Right ventricle myocardium inferior (tissue), 1 donor: Measurements from ENCODE around the gene TIMP4. TPM values are rescaled to one million over a fixed set of nuclear protein-coding genes. Genes with fewer than 3 reads are reported as not detected.

ENCODE experiments used
- ATAC-seq: fragments of 200-7000 bp; cut with Tn5 transposase; one replicate; pipeline ENCODE4 v1.9.1; 2020; ENCODE audit warnings: mild to moderate bottlenecking, moderate library complexity
- DNase-seq: peaks from one replicate; pipeline ENCODE4 v3.0.0; 2021; ENCODE audit errors: missing footprints
- intact Hi-C: fragments of 100-400 bp; cut with DNase I; formaldehyde crosslinking; loops from one replicate; pipeline ENCODE4 v1.11.0; 2022
- total RNA-seq: library from RNA; stranded (reverse); fragmentation: NEBNext Ultra II Directional; extraction: Animal tissue kit (Norgen Biotek cat#: 25700); gene quantifications from one replicate; pipeline ENCODE4 v1.2.1, GENCODE V29; 2021
- donor health status: DM: no; HTN: yes; CAD: no; lungs with severe emphysema.

The TIMP4 gene
- total RNA-seq, 1 donor from 2014 or later: 23.8 TPM

DNA sequence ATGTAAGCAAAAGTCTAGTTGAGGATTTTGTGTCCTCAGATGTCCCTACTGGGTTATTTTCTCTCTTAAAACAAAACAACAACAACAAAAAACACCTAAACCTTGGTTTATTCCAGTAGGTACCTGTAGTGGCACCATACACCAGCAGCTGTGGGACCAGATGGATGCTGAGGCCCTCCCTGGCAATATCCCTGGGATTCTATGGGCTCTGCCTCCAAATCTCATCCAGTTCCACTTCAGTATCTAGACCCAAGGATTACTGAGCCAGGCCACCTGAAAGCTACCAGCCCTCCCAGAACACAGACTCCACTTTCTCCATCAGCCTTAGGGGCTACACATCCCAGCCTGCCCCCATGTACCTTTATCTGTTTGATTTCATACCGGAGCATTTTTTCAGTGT lies 1.7 kb downstream of the TIMP4 start:
- intact Hi-C loops: loop anchor here (10.0 kb wide), 1 partner anchor 508 kb away; the partner anchor contains the start of gene RAF1
- DNase-seq (no peak), ATAC-seq (no peak)

DNA sequence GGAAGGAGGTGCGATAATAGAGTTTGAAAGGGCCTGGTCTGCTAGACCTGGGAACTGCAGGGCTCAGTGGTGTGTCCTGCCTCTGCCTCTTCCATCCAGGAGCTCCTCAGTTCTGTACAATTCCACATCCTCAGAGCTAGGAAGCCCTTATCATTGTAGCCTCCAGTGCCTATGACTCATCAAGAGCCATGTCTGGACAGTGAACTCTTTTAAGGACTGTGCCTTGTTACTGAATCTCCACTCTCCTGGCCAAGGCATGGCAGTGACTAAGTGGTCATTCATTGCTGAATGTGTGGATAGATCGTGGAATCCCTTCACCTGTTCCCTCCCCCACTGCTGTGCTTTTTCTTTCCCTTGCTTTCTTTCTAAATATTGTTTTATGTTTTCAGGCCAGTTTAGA lies 2.9 kb downstream of the TIMP4 start:
- intact Hi-C loops: loop anchor here (10.0 kb wide), 1 partner anchor 509 kb away; the partner anchor contains the start of gene RAF1
- no peak for DNase-seq
- peak; percentile 65 for ATAC-seq

DNA sequence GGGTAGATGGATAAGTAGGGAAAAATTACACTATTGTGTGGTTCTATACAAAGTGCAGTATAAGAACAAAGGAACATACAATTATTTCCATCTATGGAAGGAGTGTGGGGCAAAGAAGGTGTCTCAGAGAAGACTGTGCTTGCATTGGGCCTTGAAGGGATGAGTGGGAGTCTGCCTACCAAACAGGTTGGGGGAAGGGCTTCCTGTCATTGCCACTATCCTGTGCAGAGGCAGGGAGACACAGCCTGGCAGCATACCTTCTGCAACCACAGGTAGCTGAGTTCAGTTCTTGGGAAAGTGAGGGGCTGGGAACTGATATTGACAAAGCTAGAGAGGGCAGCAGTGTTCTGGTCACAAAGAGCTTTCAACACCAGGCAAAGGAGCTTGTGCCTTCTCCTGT lies 3.4 kb downstream of the TIMP4 start:
- intact Hi-C loops: loop anchor here (10.0 kb wide), 1 partner anchor 510 kb away; the partner anchor contains the start of gene RAF1

DNA sequence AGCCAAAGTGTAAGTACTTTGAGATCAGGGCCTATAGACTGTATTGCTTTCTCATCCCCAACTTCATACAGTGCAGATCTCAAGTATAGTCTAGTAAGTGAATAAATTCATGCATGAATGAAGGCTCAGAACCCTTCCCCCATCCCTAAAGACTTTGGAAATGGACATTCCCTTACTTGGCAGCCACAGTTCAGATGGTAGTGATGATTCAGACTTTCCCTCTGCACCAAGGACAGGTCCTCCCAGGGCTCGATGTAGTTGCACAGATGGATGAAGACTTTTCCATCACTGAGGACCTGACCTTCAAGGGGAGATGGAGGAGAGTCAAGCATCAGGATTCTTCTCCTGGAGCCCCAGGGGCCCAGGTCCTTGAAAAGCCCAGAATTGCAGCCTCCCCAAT lies 4.6 kb downstream of the TIMP4 start:
- intact Hi-C loops: loop anchor here (10.0 kb wide), 1 partner anchor 511 kb away; the partner anchor contains the start of gene RAF1
- DNase-seq (no peak), ATAC-seq (no peak)

More for the DNA sequence above, 3.4 kb downstream of the TIMP4 start:
- no peak for ATAC-seq
- no peak for DNase-seq

DNA sequence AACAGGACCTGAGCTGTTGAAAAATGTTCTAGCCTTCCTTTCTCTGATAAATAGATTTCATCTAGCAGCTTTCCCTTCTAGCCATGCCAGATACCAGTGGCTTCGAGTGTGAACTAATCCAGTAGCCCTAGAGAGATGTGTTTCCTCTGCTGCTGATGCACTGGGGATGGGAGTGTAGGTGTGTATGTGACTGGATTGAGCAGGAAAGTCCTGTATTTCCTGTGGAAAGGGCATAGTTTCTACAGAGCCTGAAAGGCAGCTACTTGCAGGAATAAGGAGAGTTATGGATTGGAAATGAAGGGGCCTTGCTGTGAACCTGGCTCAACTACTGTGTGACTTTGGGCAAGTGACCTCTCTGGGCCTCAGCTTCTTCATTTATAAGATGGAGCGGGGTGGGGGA lies 8.6 kb downstream of the TIMP4 start:
- intact Hi-C loops: loop anchor here (10.0 kb wide), 1 partner anchor 515 kb away; the partner anchor contains the start of gene RAF1

DNA sequence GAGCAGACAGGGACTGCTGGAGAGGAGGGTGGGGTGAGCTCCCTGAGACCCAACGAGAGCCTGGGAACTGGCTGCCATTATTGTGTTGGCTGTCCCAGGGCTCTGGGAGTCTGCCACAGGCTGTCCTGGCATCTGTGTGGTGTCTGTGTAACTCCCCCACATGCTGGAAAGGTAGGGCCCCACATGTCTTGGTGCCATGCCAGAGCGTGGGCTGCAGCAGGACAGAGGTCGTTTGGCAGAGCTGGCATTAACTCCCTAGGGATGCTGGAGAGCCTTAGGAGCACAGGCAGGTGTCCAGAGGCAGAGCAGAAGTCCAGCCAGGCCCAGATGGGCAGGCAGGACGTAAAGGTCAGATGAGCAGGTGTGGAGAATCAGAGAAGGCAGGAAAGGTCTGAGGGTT lies 9.7 kb downstream of the TIMP4 start:
- intact Hi-C loops: no loop called here
- ATAC-seq (no peak), DNase-seq (peak; percentile 67)

More for the DNA sequence above, 8.6 kb downstream of the TIMP4 start:
- DNase-seq (no peak), ATAC-seq (no peak)

DNA sequence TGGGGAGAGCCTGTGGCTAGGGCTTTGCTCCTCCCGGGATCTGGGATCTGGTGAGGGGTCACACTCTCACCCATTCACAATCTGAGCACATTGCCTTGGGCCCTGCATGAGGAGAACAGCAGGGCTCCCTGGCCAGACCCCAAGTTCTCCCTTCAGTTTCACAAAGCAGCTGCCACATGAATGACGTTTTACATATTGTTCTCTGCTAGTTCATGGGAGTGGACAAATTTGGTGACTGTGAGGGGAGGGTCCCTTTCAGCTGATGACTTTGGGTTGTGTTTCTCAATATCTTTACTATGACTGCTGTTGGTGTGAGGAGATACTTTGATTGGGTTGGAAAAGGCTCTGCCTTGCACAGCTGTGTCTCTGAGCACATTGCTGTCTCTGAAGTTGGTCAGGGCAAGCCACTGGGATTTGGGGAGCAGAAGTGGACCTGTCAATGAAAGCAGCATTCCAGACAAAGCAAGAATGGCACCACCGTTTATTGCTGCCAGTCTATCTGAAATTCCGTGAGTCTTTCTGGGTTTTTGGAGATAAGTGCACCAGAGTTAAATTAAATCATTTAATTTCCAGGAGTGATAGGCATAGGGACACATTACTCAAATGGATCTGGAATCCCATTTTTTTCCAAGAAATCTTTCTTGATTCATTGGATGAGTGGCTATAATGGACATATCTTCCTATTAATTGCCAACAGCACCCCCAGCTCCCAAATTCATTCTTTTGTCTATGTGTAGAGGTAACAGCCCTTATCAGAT lies 10.3 kb downstream of the TIMP4 start:
- intact Hi-C loops: no loop called here
- peak; percentile 29 for ATAC-seq
- DNase-seq: peak; percentile 70

DNA sequence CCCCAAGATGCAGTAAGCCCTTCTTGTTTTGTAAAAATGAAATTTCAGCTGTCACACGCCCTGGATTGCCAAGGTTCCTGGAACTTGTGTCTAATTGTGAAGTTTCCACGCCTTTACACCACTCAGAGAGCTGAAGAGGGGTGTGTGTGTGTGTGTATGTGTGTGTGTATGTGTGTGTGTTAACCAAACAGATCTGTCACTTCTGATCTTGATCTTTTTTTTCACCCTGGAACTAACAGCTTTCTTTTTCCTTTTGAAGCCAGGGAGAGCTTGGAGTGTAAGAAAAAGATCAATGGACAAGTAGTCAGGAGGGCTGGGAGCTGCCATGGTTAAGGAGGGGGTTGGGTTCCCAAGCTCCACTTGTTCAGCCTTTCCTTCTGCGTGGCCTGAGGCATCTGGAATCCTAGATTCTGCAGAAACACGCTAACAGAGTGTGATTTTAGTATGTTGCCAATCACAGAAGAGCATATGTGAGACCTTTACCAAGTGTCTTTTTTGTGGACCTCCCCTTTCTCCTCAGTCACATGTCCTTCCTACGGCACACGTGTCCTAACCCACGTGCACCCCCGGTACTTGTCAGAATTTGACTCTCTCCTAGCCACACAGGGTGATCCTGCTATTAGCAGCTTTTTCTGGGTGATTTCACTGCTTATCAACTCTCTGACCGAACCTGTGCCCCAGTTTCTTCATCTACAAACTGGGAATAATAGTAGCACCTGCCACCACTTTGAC lies 11.5 kb downstream of the TIMP4 start:
- intact Hi-C loops: no loop called here
- DNase-seq (no peak), ATAC-seq (no peak)

DNA sequence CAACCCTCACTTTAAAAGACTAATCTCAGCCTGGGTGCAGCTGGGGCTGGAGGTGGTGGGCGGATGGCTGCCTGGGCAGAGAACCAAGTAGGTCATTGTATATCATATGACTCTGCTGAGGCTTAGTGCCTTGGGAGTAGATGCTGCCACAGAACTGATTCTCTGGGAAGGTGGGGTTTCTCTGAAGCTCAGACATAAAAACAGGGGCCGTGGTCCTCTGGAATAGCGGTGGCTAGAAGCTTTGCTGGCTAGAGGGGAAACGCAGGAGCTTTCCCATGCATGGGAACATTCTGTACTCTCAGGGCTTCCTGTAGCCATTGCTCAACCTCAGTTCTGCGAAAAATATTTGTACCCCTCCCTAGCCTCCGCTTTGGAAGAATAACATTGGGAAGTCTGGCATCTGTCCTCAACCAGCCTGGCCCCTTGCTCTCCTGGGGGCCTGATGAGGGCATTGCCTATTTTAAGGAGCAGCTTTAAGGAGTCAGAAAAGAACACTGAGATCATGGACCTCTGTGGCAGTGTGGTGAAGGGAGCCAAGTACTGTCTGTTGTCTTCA lies 14.7 kb downstream of the TIMP4 start:
- peak; percentile 65 for DNase-seq
- peak; percentile 91 for ATAC-seq
- intact Hi-C loops: loop anchor here (2.0 kb wide), 1 partner anchor 15 kb away; the partner anchor contains the start of gene TIMP4

DNA sequence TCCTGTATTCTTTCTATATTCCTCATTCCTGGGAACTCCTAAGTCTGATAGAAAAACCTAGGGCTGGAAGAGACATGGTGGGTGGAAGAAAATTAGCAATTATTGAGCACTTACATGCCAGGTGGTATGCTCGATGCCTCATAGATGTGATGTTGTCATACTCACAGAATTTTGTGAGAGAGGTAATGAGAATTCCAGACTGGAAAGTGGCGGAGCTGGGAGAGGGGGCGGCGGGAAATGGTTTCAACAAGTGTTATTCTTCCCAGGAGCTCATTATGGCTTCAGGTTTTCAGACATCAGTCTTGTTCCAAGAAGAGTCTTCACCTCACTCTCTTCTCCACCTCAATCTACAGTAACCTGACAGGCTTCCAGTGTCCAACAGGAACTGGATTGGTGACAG lies 16.2 kb downstream of the TIMP4 start:
- intact Hi-C loops: no loop called here
- DNase-seq: no peak
- ATAC-seq: no peak

DNA sequence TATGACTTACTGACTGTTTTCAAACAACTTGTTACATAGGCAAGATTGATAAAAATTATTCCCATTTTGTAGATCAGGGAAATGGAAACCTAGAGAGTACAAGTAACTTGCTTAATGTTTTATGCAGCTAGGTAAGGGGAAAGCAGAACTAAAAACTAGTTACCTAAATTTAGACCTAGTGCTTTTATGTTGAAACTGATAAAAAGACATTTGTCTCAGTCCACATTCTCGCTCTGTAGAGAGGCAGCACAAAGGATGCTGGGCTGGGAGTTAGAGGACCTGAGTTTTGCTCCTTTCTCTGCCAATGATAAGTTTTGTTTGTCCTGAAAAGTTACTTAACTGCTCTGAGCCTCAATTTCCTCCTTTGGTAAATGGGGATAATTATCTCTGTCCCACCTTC lies 17.4 kb downstream of the TIMP4 start:
- ATAC-seq (no peak), DNase-seq (no peak)
- intact Hi-C loops: no loop called here

DNA sequence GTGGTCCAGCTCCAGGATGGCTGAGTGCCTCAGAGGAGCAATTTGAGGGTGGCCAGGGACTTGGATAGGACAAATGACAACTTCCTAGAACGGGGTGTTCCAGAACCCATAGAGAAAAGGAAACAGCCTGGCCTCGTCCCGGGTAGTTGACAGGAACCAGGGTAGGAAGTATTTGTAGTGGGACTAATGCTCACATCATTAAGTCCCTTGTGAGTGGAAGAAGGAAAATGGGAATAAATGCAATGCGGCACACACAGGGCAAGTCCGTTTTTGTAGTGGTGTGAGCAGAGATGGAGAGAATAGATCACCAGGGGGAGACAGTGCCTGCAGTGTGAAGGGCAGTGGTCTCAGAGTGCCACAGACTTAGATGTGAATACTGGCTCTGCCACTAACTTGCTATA lies 19.6 kb downstream of the TIMP4 start:
- intact Hi-C loops: loop anchor here (1.0 to 5.0 kb wide), 2 partner anchors 37 to 148 kb away; partner anchors contain the start of gene PPARG
- DNase-seq (no peak), ATAC-seq (peak; percentile 49)

DNA sequence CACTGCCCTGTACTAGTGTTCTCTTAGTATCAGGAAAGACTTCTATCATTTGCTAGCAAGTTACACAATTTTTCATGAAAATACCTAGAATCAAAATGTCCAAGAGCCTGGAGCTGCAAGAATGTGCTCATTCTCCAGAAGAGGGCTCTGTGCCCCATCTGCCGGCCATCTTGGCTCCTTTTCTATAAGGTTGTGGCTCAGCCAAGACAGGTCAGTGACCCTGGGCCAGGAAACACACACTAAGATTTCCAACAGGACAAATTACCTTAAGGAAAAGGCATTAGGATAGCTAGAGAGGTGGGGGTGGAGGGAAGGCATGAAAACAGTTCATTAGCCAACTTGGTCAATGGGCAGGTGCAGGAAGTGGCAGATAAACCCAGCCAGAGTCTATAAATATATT lies 20.7 kb downstream of the TIMP4 start:
- no peak for DNase-seq
- intact Hi-C loops: loop anchor here (5.0 kb wide), 1 partner anchor 149 kb away; the partner anchor contains the start of gene PPARG
- peak; percentile 31 for ATAC-seq

DNA sequence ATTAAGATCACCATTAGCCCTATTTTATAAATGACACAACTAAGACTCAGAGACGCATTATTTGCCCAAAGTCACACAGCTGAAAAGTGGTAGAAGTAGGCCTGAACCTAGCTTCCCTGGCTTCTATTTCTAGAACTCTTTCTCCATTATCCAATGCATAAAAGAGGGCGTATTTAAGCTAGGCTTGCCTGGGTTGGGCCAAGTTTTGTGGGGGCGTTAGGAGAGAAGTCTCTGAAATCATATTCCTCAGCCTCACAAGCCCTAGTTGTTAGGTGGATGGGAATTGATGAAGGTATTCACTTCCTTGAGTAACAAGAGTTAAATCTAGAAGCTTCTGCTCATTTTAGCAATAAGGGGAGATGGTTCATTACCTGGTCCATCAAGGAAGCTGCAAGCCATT lies 22.3 kb downstream of the TIMP4 start:
- DNase-seq (no peak), ATAC-seq (no peak)
- intact Hi-C loops: loop anchor here (5.0 kb wide), 1 partner anchor 151 kb away; the partner anchor contains the start of gene PPARG

DNA sequence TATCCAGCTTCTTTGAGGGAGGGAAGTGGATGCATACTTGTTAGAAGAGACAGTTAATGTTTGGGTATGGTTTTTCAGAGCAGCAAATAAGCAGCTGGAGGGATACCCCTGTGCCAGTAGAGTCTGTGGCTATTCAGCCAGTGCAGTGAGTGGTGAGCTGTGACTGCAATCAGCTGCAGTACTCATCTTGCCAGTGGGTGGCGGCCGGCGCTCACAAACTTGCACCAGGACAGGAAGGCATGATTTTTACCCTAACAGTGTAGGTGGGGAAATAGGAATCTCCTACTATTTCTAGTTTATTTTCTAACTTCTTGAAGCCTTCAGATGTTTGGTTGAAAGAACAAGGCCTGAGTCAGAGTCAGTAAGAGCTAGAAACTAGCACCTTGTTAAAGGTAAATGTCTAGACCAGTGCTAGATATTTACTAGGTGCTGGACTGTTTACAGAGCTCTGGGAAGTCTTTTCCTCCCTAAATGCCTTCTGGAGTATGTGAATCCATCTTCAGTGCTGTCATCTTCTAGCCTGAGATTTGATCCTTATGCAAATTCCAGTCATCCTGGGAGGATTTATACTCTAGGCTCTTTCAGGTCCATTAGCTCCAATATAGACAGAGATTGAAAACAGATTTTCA lies 23.6 kb downstream of the TIMP4 start:
- DNase-seq (peak; percentile 93), ATAC-seq (peak; percentile 85)
- intact Hi-C loops: loop anchor here (1.0 to 5.0 kb wide), 3 partner anchors 41 to 348 kb away; partner anchors contain the start of gene PPARG

DNA sequence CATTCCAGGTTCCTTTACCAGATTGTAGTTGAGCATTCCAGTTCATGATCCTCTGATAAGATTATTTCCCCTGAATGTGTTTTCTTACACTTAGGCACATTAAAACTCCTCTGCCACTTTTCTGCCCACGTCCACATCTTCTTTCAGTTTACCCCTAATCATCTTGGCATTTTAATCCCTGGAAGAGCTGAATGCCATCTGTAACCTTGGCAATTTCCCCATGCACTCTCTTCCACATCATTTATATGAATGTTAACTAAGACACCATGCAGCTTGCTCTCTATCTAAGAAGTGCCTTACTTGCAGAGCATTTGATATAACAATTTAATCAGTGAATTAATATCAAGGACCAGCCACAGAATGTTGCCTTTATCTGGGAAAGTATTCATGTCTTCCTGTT lies 25.8 kb downstream of the TIMP4 start:
- no peak for ATAC-seq
- DNase-seq: no peak
- intact Hi-C loops: no loop called here

DNA sequence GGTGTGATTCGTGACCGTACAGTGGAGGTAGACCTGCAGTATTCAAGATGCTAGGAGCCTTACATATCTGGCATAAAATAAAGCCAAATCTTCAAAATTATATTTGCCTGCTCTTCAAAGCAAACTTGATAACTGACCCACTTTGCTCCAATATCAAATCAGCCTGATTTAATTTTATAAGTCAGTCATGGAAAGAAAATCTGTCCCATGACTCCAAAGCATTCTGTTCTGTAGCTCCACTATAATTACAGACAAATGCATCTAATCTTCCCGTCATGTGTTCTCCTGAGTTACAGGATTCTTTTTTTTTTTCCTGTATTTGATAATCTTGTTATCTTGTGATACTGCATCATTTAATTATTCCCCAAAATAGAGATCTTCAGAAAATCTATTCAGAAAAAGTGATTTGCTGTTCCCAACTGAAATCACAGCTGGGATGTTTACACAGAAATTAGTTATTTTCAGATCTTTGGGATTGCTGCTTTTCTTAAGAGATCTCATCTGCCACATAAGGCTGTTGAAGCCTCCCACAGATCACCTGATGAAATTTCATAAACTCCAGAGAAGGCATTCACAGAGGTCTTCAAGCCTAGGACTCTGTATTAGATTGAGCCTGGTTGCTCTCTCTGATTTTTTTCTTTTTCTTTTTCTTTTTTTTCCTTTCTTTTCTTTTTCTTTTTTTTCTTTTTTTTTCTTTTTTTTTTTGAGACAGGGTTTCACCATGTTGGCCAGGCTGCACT lies 27.2 kb downstream of the TIMP4 start:
- DNase-seq (no peak), ATAC-seq (no peak)
- intact Hi-C loops: no loop called here

DNA sequence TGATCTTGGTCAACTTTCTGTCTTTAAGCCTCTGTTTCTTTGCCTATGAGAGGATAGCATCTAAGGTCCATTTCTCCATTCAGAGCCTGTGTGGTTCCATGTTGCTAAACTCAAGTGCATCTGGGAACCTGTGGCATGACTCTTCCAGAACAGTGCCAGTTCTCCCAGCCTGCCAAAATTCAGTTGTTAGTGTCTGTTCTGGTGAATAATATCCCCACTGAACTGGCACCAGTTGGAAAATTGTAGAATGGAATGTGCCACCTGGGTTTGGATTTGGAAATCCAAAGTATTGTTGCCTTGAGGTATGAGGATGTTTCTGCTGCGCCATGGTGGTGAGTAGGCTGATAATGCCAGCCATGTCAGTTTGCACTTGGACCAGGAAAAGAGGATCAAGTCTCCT lies 31.3 kb downstream of the TIMP4 start:
- DNase-seq (no peak), ATAC-seq (no peak)
- intact Hi-C loops: no loop called here
